ENCODE measurements around the gene CPVL.

CPVL gene

DNA sequence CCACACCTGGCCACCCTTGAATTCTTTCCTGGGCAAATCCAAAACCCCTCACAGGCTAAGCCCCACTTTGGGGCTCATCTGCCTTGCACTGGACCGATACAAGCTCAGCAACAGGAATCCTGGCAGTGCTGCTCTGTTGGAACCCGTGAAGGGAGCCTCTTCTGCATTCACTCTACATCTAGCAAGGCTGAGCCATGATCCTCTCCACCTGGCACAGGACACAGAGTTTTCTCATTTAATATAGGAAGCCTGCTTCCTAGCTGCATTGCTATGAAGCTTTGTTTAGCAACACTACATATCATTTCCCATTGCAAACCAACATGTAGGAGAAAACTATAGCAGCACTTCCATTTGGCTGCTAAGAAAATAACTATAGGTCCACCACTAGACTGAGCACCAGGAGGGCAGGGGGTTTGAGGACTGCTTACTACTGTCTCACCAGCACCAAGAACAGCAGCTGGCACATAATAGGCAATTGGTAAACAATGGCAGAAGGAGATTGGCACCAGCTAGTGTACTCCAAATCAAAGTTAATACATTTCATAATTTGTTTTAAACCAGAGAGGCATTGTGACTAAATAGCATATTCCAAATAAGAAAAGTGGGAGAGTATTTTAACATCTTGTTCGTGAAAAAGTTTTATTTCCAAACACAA is 56.1 kb downstream of the CPVL start (continued):
- no peak for TF ChIP-seq YY2 (tag by site-specific recombination; IDR thresholded peaks at IDR 0.05)

DNA sequence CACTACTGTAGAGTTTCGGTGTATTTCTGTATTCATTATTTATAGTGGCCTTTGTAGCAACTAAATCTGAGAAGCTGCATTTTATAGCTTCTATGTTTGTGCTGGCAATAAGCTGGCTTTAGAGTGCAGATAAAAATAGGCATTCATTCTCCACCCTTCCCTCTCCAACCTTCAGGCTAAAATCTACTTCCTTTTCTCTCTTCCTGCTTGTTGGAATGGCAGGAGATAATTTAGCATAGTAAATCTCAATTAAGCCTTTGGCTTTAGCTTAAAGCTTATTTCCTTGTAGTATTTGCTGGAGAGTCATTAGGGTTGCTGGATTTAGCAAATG is 58.5 kb downstream of the CPVL start:
- POLR2A ChIA-PET, result no interaction called here
- Histone ChIP-seq H3K9me3 (ENCODE audit: control insufficient read depth, insufficient read depth, low read depth, low read length) (no peaks in the 10 kb centered on the region), H3K4me1 (ENCODE audit: control insufficient read depth, insufficient read depth, low read length) (peaks cover 24% of the 10 kb centered on the region), H3K4me3 (ENCODE audit: low read depth, low read length) (no peak overlapping the region), H3K27ac (ENCODE audit: extremely low read depth, low read depth, low read length) (peak overlapping the region; percentile 54), H3K36me3 (ENCODE audit: control insufficient read depth in 2 of 2, insufficient read depth in 1 of 2, low read length in 2 of 2) (peaks cover 0 to 6% of the 10 kb centered on the region in 2 experiments; a peak in 2 of 3 replicates)
- CTCF ChIA-PET, result interaction anchor here (0.7 to 1.6 kb wide), 6 partner anchors 8 to 166 kb away, joined by 3 to 5 read pairs (median 4); no protein-coding TSS in a partner anchor
- TF ChIP-seq, protein P1, sequence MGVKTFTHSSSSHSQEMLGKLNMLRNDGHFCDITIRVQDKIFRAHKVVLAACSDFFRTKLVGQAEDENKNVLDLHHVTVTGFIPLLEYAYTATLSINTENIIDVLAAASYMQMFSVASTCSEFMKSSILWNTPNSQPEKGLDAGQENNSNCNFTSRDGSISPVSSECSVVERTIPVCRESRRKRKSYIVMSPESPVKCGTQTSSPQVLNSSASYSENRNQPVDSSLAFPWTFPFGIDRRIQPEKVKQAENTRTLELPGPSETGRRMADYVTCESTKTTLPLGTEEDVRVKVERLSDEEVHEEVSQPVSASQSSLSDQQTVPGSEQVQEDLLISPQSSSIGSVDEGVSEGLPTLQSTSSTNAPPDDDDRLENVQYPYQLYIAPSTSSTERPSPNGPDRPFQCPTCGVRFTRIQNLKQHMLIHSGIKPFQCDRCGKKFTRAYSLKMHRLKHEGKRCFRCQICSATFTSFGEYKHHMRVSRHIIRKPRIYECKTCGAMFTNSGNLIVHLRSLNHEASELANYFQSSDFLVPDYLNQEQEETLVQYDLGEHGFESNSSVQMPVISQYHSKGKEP (tag by site-specific recombination; IDR thresholded peaks at IDR 0.05), result peak; percentile 71
- TF ChIP-seq ZNF169 (tag by site-specific recombination; IDR thresholded peaks at IDR 0.05) (no peak), ZNF664 (tag by site-specific recombination; IDR thresholded peaks at IDR 0.05) (peak; percentile 32; the same call in 1 of the 2 replicates), ZNF626 (tag by site-specific recombination; IDR thresholded peaks at IDR 0.05) (no peak), ZNF202 (tag by site-specific recombination; IDR thresholded peaks at IDR 0.05; ENCODE audit: borderline replicate concordance) (no peak), ZNF121 (tag by site-specific recombination; IDR thresholded peaks at IDR 0.05) (no peak), ZNF274 (IDR thresholded peaks at IDR 0.05; ENCODE audit: low read length) (no peak), ZNF274 (tag by site-specific recombination; IDR thresholded peaks at IDR 0.05; ENCODE audit: borderline replicate concordance) (no peak), ZSCAN23 (tag by site-specific recombination; IDR thresholded peaks at IDR 0.05) (no peak), SETDB1 (IDR thresholded peaks at IDR 0.05; ENCODE audit: insufficient read length, low read length) (no peak), ZNF514 (tag by site-specific recombination; IDR thresholded peaks at IDR 0.05) (no peak), WT1 (tag by site-specific recombination; IDR thresholded peaks at IDR 0.05) (0 out of 2 replicates have a peak, but pooled peaks have one; percentile 25), ZBTB17 (tag by site-specific recombination; IDR thresholded peaks at IDR 0.05) (peak; percentile 76)
- TF ChIP-seq, protein P2, sequence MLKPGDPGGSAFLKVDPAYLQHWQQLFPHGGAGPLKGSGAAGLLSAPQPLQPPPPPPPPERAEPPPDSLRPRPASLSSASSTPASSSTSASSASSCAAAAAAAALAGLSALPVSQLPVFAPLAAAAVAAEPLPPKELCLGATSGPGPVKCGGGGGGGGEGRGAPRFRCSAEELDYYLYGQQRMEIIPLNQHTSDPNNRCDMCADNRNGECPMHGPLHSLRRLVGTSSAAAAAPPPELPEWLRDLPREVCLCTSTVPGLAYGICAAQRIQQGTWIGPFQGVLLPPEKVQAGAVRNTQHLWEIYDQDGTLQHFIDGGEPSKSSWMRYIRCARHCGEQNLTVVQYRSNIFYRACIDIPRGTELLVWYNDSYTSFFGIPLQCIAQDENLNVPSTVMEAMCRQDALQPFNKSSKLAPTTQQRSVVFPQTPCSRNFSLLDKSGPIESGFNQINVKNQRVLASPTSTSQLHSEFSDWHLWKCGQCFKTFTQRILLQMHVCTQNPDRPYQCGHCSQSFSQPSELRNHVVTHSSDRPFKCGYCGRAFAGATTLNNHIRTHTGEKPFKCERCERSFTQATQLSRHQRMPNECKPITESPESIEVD (tag by site-specific recombination; IDR thresholded peaks at IDR 0.05), result peak; percentile 60; the same call in 1 of the 2 replicates
- TF ChIP-seq, protein P3, sequence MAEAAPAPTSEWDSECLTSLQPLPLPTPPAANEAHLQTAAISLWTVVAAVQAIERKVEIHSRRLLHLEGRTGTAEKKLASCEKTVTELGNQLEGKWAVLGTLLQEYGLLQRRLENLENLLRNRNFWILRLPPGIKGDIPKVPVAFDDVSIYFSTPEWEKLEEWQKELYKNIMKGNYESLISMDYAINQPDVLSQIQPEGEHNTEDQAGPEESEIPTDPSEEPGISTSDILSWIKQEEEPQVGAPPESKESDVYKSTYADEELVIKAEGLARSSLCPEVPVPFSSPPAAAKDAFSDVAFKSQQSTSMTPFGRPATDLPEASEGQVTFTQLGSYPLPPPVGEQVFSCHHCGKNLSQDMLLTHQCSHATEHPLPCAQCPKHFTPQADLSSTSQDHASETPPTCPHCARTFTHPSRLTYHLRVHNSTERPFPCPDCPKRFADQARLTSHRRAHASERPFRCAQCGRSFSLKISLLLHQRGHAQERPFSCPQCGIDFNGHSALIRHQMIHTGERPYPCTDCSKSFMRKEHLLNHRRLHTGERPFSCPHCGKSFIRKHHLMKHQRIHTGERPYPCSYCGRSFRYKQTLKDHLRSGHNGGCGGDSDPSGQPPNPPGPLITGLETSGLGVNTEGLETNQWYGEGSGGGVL (tag by site-specific recombination; IDR thresholded peaks at IDR 0.05), result no peak
- TF ChIP-seq, protein P4, sequence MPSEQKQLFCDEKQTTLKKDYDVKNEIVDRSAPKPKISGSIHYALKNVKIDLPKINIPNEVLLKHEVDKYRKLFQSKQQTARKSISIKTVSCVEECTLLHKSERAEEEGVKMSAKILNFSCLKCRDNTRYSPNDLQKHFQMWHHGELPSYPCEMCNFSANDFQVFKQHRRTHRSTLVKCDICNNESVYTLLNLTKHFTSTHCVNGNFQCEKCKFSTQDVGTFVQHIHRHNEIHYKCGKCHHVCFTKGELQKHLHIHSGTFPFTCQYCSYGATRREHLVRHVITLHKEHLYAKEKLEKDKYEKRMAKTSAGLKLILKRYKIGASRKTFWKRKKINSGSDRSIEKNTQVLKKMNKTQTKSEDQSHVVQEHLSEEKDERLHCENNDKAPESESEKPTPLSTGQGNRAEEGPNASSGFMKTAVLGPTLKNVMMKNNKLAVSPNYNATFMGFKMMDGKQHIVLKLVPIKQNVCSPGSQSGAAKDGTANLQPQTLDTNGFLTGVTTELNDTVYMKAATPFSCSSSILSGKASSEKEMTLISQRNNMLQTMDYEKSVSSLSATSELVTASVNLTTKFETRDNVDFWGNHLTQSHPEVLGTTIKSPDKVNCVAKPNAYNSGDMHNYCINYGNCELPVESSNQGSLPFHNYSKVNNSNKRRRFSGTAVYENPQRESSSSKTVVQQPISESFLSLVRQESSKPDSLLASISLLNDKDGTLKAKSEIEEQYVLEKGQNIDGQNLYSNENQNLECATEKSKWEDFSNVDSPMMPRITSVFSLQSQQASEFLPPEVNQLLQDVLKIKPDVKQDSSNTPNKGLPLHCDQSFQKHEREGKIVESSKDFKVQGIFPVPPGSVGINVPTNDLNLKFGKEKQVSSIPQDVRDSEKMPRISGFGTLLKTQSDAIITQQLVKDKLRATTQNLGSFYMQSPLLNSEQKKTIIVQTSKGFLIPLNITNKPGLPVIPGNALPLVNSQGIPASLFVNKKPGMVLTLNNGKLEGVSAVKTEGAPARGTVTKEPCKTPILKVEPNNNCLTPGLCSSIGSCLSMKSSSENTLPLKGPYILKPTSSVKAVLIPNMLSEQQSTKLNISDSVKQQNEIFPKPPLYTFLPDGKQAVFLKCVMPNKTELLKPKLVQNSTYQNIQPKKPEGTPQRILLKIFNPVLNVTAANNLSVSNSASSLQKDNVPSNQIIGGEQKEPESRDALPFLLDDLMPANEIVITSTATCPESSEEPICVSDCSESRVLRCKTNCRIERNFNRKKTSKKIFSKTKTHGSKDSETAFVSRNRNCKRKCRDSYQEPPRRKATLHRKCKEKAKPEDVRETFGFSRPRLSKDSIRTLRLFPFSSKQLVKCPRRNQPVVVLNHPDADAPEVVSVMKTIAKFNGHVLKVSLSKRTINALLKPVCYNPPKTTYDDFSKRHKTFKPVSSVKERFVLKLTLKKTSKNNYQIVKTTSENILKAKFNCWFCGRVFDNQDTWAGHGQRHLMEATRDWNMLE (tag by site-specific recombination; conservative IDR thresholded peaks at IDR 0.05; ENCODE audit: low read depth), result no peak
- TF ChIP-seq, protein P5, sequence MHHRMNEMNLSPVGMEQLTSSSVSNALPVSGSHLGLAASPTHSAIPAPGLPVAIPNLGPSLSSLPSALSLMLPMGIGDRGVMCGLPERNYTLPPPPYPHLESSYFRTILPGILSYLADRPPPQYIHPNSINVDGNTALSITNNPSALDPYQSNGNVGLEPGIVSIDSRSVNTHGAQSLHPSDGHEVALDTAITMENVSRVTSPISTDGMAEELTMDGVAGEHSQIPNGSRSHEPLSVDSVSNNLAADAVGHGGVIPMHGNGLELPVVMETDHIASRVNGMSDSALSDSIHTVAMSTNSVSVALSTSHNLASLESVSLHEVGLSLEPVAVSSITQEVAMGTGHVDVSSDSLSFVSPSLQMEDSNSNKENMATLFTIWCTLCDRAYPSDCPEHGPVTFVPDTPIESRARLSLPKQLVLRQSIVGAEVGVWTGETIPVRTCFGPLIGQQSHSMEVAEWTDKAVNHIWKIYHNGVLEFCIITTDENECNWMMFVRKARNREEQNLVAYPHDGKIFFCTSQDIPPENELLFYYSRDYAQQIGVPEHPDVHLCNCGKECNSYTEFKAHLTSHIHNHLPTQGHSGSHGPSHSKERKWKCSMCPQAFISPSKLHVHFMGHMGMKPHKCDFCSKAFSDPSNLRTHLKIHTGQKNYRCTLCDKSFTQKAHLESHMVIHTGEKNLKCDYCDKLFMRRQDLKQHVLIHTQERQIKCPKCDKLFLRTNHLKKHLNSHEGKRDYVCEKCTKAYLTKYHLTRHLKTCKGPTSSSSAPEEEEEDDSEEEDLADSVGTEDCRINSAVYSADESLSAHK (tag by site-specific recombination; IDR thresholded peaks at IDR 0.05), result 0 out of 2 replicates have a peak, but pooled peaks have one; percentile 18
- TF ChIP-seq, protein P6, sequence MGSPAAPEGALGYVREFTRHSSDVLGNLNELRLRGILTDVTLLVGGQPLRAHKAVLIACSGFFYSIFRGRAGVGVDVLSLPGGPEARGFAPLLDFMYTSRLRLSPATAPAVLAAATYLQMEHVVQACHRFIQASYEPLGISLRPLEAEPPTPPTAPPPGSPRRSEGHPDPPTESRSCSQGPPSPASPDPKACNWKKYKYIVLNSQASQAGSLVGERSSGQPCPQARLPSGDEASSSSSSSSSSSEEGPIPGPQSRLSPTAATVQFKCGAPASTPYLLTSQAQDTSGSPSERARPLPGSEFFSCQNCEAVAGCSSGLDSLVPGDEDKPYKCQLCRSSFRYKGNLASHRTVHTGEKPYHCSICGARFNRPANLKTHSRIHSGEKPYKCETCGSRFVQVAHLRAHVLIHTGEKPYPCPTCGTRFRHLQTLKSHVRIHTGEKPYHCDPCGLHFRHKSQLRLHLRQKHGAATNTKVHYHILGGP (tag by site-specific recombination; IDR thresholded peaks at IDR 0.05), result no peak
- TF ChIP-seq, protein P7, sequence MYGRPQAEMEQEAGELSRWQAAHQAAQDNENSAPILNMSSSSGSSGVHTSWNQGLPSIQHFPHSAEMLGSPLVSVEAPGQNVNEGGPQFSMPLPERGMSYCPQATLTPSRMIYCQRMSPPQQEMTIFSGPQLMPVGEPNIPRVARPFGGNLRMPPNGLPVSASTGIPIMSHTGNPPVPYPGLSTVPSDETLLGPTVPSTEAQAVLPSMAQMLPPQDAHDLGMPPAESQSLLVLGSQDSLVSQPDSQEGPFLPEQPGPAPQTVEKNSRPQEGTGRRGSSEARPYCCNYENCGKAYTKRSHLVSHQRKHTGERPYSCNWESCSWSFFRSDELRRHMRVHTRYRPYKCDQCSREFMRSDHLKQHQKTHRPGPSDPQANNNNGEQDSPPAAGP (tag by site-specific recombination; IDR thresholded peaks at IDR 0.05), result no peak

Data from HEK293 (cell line).